ENCODE measurements around the gene TMEM202. TPM values are rescaled to one million over a fixed set of nuclear protein-coding genes. Genes with fewer than 3 reads are reported as not detected.
"Not testable (repeated sequence)": the region's sequence is repeated elsewhere in the genome, so short reads cannot be mapped to it uniquely, and the experiment has no call there.

Gene TMEM202
- polyA plus RNA-seq, 4 donors = not detected

- DNase-seq (ENCODE audit: low read depth in 4 of 4, low spot score in 2 of 4) = no peak
Measured at GRCh38 chr15:72398648-72399047, 543 bp downstream of the TMEM202 start.

DNA sequence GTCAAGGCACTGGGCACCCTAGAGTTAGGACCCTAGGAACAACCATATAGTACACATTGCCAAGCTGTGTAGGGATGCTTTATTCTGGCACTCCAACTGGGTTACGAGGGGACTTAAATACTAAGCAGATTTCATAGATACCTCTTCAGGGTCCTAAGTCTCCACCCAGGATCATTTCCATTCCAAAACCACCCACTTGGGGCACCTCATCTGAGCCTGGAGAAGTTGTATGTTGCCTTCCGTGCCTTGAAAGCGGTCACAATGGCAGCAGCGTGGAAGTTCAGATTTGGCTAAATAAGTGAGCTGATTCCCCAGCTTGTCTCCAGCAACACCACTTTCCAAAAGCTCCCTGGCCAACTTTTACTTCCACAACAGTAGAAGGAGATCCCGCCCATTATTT, 4.6 kb downstream of the TMEM202 start:
- DNase-seq (ENCODE audit: low read depth in 4 of 4, low spot score in 2 of 4) = no peak

- DNase-seq (ENCODE audit: low read depth in 4 of 4, low spot score in 2 of 4) = no peak
Measured at GRCh38 chr15:72404356-72404755, 6.3 kb downstream of the TMEM202 start.

DNA sequence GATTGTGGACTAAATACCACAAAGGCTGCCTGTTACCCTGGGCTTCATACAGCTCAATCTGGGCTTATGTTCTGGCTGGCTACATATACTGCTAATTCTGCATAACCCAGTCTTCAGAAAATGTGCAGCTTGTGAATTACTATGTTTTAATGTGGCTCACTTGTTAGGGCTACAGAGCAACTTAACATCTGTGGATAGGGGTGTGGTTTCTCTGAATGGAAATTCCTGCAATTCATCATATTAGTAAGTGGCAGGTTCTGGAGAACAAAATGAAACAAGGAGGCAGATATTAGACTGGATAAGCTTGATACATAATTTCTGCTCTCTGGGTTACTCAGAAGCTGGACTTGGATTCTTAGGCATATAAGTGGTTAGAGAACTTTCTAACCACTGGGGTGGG, 6.7 kb downstream of the TMEM202 start:
- no peak for DNase-seq (ENCODE audit: low read depth in 4 of 4, low spot score in 2 of 4)

DNA sequence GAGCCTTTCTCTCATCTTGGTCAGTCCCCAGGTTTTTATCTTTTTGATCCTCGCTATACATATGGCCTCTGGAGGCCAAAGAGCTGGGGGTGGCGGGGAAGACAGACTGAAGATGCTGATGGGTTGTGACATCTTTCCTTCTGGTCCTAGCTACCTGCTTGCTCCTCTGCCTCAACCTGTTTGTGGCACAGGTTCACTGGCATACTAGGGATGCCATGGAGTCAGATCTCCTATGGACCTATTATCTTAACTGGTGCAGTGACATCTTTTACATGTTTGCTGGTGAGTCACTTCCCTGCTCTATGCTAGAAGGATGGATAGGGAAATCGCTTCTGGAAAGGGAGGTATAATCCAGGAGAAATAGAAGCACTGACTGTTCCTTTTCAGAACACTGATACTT, 8.8 kb downstream of the TMEM202 start:
- DNase-seq (ENCODE audit: low read depth in 4 of 4, low spot score in 2 of 4) = no peak

DNA sequence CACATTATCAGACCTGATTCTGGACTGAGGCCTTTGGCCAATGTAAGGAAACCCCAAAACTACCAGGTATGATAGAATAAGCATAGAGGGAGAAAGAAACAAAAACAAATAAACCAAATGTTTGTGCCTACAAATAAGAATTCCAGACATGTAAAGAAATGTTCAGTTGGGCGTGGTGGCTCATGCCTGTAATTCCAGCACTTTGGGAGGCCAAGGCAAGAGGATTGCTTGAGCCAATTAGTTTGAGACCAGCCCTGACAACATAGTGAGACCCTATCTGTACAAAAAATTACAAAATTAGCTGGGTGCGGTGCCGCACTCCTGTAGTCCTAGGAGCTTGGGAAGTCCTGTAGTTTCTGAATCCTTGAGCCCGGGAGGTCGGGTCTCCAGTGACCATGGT, 13.0 kb downstream of the TMEM202 start:
- DNase-seq (ENCODE audit: low read depth in 4 of 4, low spot score in 2 of 4) = no peak

DNA sequence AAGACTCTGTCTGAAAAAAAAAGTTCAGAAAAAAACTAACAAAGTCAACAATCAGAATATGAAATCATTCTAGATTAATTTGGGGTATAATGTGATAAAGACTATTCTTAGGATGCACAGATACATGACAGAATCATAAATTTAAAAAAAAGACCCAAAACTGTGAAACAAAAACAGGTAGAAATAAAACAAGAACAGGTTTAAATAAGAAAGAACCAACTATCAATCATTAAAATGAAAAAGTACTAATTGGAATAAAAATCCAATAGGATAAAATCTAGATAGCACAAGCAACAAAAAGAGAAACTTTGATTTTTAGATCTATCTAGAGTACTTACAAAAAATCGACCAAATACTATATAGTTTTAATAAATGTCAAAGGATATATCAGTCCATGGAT, 13.4 kb downstream of the TMEM202 start:
- DNase-seq (ENCODE audit: low read depth in 4 of 4, low spot score in 2 of 4) = no peak

GRCh38 chr15:72413337-72413736, 15.2 kb downstream of the TMEM202 start:
- not testable (repeated sequence) for DNase-seq (ENCODE audit: low read depth in 4 of 4, low spot score in 2 of 4)

- DNase-seq (ENCODE audit: low read depth in 4 of 4, low spot score in 2 of 4) = no peak
Measured at GRCh38 chr15:72415304-72415703, 17.2 kb downstream of the TMEM202 start.

GRCh38 chr15:72419768-72420167, 21.7 kb downstream of the TMEM202 start:
- DNase-seq (ENCODE audit: low read depth in 4 of 4, low spot score in 2 of 4) = not testable (repeated sequence)

GRCh38 chr15:72420576-72420975, 22.5 kb downstream of the TMEM202 start:
- DNase-seq (ENCODE audit: low read depth in 4 of 4, low spot score in 2 of 4) = no peak

DNA sequence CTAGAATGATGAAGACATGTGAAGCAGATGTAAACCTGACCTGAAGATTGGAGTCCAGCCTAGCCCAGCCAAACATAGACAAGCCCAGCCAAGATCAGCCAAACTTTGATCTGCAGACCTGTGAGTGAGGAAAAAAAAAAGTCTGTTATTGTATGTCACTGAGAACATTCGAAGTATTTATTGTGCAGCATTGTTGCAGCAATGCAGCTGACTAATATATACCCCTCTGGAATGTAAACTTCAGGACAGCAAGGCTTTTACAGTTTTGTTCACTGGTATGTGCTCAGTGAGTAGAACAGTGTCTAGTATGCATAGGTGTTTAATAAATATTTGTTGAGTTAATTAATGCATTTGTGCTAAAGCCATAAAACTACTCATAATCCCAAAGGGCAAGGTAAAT, 23.4 kb downstream of the TMEM202 start:
- DNase-seq (ENCODE audit: low read depth in 4 of 4, low spot score in 2 of 4) = no peak

DNA sequence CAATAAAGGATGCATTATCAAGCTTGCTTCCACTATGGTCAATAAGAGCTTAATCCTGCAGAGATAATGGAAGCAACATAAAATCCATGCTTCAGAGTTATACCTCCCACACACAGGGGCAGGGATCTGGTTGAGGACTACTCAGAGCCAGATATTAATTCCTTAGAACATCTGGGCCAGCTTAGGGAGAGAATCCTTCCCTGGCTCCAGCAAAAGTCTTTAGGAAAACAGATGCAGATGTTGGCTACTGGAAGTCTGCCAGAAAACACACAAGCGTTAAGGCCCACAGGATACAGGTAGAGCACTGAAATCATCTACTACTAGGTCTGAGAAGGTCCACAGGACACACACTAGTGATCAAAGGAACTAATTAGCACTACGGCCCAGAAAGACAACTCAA, 25.2 kb downstream of the TMEM202 start:
- DNase-seq (ENCODE audit: low read depth in 4 of 4, low spot score in 2 of 4) = no peak

DNA sequence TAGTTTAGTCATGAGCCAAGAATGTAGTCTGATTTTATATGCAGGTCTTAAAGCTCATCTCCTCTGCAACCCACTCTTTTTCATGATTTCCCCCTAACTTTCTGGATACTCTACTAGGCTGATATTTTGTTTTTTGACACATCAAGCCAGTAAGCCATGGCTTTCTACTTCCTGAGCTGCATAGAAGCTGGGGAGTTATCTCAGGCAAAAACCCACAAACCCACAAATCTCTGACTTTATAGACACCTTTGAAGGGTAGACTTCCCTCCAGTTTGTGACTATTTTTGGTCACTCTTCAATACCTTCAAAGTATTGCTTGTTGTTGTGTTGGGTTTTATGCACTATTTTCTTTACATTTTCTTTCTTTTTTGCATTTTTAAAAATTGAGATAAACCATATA, 28.6 kb downstream of the TMEM202 start:
- no peak for DNase-seq (ENCODE audit: low read depth in 4 of 4, low spot score in 2 of 4)

DNA sequence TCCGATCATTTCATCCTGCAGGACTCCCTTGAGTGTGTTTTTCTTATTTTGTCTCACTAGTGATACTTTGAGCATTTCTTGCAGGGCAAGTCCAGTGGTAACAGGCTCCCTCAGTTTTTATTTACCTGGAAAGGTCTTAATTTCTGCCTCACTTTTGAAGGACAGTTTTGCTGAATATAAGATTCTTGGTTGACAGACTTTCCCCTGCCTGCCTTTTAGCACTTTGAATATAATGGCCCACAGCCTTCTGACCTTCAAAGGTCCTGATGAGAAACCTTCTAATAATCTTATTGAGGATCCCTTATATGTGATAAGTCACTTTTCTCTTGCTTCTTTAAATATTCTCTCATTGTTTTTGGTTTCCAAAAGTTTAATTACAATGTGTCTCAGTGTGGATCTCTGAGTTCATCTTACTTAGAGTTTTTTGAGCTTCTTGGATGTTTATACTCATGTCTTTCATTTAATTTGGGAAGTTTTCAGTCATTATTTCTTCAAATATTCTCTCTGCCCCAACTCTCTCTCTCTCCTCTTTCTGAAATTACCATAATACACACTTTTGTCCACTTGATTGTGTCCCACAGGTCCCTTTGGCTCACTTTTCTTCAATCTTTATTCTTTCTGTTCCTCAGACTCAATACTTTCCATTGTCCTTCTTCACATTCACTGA, 39.7 kb downstream of the TMEM202 start:
- DNase-seq (ENCODE audit: low read depth in 4 of 4, low spot score in 2 of 4) = no peak

- not testable (repeated sequence) for DNase-seq (ENCODE audit: low read depth in 4 of 4, low spot score in 2 of 4)
Measured at GRCh38 chr15:72442848-72443247, 44.7 kb downstream of the TMEM202 start.

DNA sequence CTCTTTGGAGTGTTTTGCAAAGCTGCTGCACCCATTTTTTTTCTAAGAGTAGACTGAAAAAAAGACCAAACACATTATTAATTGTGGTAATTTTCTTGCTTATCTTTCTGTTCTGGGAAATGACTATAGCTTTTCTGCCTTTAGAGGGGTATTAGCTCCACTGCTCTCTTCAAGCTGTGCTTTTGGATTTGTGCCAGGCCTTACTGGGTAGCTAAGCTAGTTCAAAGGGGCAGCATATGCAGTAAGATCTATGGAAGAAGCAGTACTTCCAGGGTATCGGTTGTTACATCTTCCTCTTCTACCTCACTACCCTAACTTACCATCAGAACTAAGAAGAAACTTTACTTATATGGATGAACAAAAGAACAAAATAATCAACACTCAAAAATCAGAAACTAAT, 47.3 kb downstream of the TMEM202 start:
- no peak for DNase-seq (ENCODE audit: low read depth in 4 of 4, low spot score in 2 of 4)

DNA sequence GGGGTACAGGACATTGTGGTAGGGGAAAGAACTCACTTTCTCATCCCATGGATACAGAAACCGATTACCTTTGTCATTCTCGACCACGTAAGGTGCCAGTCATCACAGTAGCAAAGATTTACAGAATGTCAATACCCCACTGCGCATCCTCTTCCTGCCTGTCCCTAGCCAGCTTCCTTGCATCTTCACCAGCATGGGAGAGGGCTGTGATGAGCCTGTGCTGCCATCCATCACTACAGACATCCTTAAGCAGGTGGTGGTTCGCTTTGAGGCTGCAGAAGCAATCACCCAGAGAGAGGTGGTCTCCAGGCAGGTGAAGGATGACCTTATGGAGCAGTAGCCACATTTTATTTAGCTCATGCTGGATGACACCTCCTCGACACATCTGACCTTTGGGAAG, 52.7 kb downstream of the TMEM202 start:
- DNase-seq (ENCODE audit: low read depth in 4 of 4, low spot score in 2 of 4) = no peak

- no peak for DNase-seq (ENCODE audit: low read depth in 4 of 4, low spot score in 2 of 4)
Measured at GRCh38 chr15:72451224-72451623, 53.1 kb downstream of the TMEM202 start.

DNA sequence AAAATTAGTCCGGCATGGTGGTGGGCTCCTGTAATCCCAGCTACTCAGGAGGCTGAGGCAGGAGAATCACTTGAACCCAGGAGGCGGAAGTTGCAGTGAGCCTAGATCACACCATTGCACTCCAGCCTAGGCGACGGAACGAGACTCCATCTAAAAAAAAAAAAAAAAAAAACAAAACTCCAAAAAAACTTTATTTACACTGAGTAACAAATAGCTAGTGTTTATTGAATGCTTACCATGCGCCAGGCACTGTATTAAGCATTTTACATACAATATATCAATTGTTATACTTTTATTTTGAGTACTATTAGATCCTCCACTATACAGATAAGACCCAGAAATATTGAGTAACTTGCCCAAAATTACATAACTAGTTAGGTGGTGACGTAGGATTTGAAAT, 58.6 kb downstream of the TMEM202 start:
- DNase-seq (ENCODE audit: low read depth in 4 of 4, low spot score in 2 of 4) = no peak
